ENCODE data around the gene PLXDC2. TPM values are rescaled to one million over a fixed set of nuclear protein-coding genes. Genes with fewer than 3 reads are reported as not detected.

PLXDC2 gene
- polyA plus RNA-seq, 1 of the 3 experiments (the other 2 are of a cell fraction), result 2.5 TPM

GRCh38 chr10:19892677-19893076 lies 76.4 kb downstream of the PLXDC2 start:
- POLR2A ChIA-PET, result no interaction called here
- Histone ChIP-seq H3K79me2 (ENCODE audit: insufficient read depth) (no peaks in the 10 kb centered on the region), H3K27ac (ENCODE audit: low read depth in 2 of 2, low read length in 1 of 2) (no peak overlapping the region), H3K4me2 (no peak overlapping the region), H3F3A (replicated peaks; ENCODE audit: insufficient read depth) (no peaks in the 10 kb centered on the region), H4K20me1 (ENCODE audit: insufficient read depth) (no peaks in the 10 kb centered on the region), H3K27me3 (ENCODE audit: insufficient read depth) (no peaks in the 10 kb centered on the region), H3K4me3 (ENCODE audit: low read depth in 2 of 2, low read length in 1 of 2) (no peak overlapping the region), H2AFZ (ENCODE audit: low read depth) (no peak overlapping the region), H3K36me3 (replicated peaks in 1 of 2; ENCODE audit: control insufficient read depth in 1 of 2, insufficient read depth in 2 of 2, low read length in 1 of 2) (no peaks in the 10 kb centered on the region), H3K4me1 (ENCODE audit: control insufficient read depth in 1 of 2, insufficient read depth in 2 of 2, low read depth in 1 of 2, low read length in 1 of 2) (peaks cover 0 to 5% of the 10 kb centered on the region in 2 experiments; a peak in 1 of 4 replicates), H3K9me2 (no peaks in the 10 kb centered on the region), H3K9me3 (no peaks in the 10 kb centered on the region), H3K9ac (no peak overlapping the region)
- no peak for DNase-seq
- WGBS (ENCODE audit: low lambda C conversion rate), result 53% methylated on average over 5 of the region's 5 CpGs
- TF ChIP-seq MAX (IDR thresholded peaks at IDR 0.05; ENCODE audit: low read depth) (no peak), FOXJ3 (CRISPR knock-in tag; IDR thresholded peaks at IDR 0.05) (no peak), FOXM1 (IDR thresholded peaks at IDR 0.05; ENCODE audit: low read depth) (no peak), TAF1 (IDR thresholded peaks at IDR 0.05; ENCODE audit: borderline replicate concordance, low read depth, low read length) (no peak), RAD21 (IDR thresholded peaks at IDR 0.05; ENCODE audit: low read length) (no peak), ELF1 (IDR thresholded peaks at IDR 0.05) (no peak), TCF12 (IDR thresholded peaks at IDR 0.05) (no peak), IRF3 (IDR thresholded peaks at IDR 0.05; ENCODE audit: low read depth, low read length) (no peak), MEF2A (IDR thresholded peaks at IDR 0.05; ENCODE audit: borderline replicate concordance, low read depth) (no peak), YY1 (IDR thresholded peaks at IDR 0.05; ENCODE audit: low read depth) (no peak)
- CTCF ChIA-PET, result interaction anchor here (1.5 kb wide), 1 partner anchor 15 kb away, joined by 4 read pairs; no protein-coding TSS in a partner anchor

- Histone ChIP-seq H3K4me3 (ENCODE audit: low read depth in 2 of 2, low read length in 1 of 2) (no peak overlapping the region), H3K9me3 (no peaks in the 10 kb centered on the region), H3K36me3 (replicated peaks in 1 of 2; ENCODE audit: control insufficient read depth in 1 of 2, insufficient read depth in 2 of 2, low read length in 1 of 2) (no peaks in the 10 kb centered on the region), H3K4me1 (ENCODE audit: control insufficient read depth in 1 of 2, insufficient read depth in 2 of 2, low read depth in 1 of 2, low read length in 1 of 2) (no peaks in the 10 kb centered on the region), H2AFZ (ENCODE audit: low read depth) (no peak overlapping the region), H3K27ac (ENCODE audit: low read depth in 2 of 2, low read length in 1 of 2) (no peak overlapping the region), H4K20me1 (ENCODE audit: insufficient read depth) (no peaks in the 10 kb centered on the region), H3K9me2 (no peaks in the 10 kb centered on the region), H3K4me2 (no peak overlapping the region), H3K9ac (no peak overlapping the region), H3F3A (replicated peaks; ENCODE audit: insufficient read depth) (no peaks in the 10 kb centered on the region), H3K79me2 (ENCODE audit: insufficient read depth) (no peaks in the 10 kb centered on the region), H3K27me3 (ENCODE audit: insufficient read depth) (no peaks in the 10 kb centered on the region)
- ChIA-PET CTCF (no interaction called here), POLR2A (no interaction called here)
- no peak for DNase-seq
- 65% methylated on average over 3 of the region's 3 CpGs for WGBS (ENCODE audit: low lambda C conversion rate)
- TF ChIP-seq EP300 (IDR thresholded peaks at IDR 0.05; ENCODE audit: borderline replicate concordance in 1 of 2, low read depth in 1 of 2, low read length in 1 of 2) (no peak), NFIC (IDR thresholded peaks at IDR 0.05; ENCODE audit: borderline replicate concordance) (no peak), MXI1 (IDR thresholded peaks at IDR 0.05; ENCODE audit: low read depth, low read length) (no peak), ELF1 (IDR thresholded peaks at IDR 0.05) (no peak), FOXJ3 (CRISPR knock-in tag; IDR thresholded peaks at IDR 0.05) (no peak), FOSL2 (IDR thresholded peaks at IDR 0.05; ENCODE audit: borderline replicate concordance, low read depth) (no peak), JUND (IDR thresholded peaks at IDR 0.05) (no peak), SMC3 (IDR thresholded peaks at IDR 0.05; ENCODE audit: low read depth, low read length) (no peak), REST (IDR thresholded peaks at IDR 0.05; ENCODE audit: low read depth, low read length) (no peak), GATA2 (CRISPR knock-in tag; IDR thresholded peaks at IDR 0.05) (no peak), POLR2AphosphoS5 (IDR thresholded peaks at IDR 0.05; ENCODE audit: low read depth, low read length) (no peak)
- TF ChIP-seq, protein P1, sequence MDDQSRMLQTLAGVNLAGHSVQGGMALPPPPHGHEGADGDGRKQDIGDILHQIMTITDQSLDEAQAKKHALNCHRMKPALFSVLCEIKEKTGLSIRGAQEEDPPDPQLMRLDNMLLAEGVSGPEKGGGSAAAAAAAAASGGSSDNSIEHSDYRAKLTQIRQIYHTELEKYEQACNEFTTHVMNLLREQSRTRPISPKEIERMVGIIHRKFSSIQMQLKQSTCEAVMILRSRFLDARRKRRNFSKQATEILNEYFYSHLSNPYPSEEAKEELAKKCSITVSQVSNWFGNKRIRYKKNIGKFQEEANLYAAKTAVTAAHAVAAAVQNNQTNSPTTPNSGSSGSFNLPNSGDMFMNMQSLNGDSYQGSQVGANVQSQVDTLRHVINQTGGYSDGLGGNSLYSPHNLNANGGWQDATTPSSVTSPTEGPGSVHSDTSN (IDR thresholded peaks at IDR 0.05), result no peak
- TF ChIP-seq, protein P2, sequence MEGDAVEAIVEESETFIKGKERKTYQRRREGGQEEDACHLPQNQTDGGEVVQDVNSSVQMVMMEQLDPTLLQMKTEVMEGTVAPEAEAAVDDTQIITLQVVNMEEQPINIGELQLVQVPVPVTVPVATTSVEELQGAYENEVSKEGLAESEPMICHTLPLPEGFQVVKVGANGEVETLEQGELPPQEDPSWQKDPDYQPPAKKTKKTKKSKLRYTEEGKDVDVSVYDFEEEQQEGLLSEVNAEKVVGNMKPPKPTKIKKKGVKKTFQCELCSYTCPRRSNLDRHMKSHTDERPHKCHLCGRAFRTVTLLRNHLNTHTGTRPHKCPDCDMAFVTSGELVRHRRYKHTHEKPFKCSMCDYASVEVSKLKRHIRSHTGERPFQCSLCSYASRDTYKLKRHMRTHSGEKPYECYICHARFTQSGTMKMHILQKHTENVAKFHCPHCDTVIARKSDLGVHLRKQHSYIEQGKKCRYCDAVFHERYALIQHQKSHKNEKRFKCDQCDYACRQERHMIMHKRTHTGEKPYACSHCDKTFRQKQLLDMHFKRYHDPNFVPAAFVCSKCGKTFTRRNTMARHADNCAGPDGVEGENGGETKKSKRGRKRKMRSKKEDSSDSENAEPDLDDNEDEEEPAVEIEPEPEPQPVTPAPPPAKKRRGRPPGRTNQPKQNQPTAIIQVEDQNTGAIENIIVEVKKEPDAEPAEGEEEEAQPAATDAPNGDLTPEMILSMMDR (IDR thresholded peaks at IDR 0.05), result no peak
- TF ChIP-seq, protein P3, sequence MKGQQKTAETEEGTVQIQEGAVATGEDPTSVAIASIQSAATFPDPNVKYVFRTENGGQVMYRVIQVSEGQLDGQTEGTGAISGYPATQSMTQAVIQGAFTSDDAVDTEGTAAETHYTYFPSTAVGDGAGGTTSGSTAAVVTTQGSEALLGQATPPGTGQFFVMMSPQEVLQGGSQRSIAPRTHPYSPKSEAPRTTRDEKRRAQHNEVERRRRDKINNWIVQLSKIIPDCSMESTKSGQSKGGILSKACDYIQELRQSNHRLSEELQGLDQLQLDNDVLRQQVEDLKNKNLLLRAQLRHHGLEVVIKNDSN (IDR thresholded peaks at IDR 0.05; ENCODE audit: borderline replicate concordance, low read depth), result no peak
Measured at GRCh38 chr10:19895500-19895899, 79.3 kb downstream of the PLXDC2 start.

Data from SK-N-SH (cell line).